GM12878 (cell line): ENCODE data around the gene LSM14A. TPM values are rescaled to one million over a fixed set of nuclear protein-coding genes. Genes with fewer than 3 reads are reported as not detected.

ENCODE experiments used
- ATAC-seq: fragments of 200-7000 bp; cut with Tn5 transposase; 3 replicates; pipeline ENCODE4 v1.9.1; 2020; ENCODE audit warnings: mild to moderate bottlenecking, moderate library complexity
- BruUV-seq: library from RNA; stranded (reverse); fragments of 400-500 nt; replicated peaks from 2 replicates; lab custom pipeline; 2021; lab: Mats Ljungman, UMichigan
- CTCF ChIA-PET: fragments of 300-600 bp; sonication (Branson Sonifier 250); formaldehyde crosslinking; extraction: SDS; loops from one replicate; lab custom pipeline; 2021; ENCODE audit warnings: inconsistent platforms; lab: Yijun Ruan, JAX
- POLR2A ChIA-PET: fragments of 350-600 bp; formaldehyde crosslinking; extraction: SDS; loops from one replicate; lab custom pipeline; 2021; ENCODE audit warnings: inconsistent platforms; lab: Charles Lee
- RAD21 ChIA-PET: fragments of 300-600 bp; sonication (Branson Sonifier 250); formaldehyde crosslinking; loops from one replicate; lab custom pipeline; 2023; ENCODE audit warnings: antibody characterized with exemption; ENCODE audit not compliant: unreplicated experiment; lab: Charles Lee
- SMC1A ChIA-PET: fragments of 300-600 bp; sonication (Branson Sonifier 250); formaldehyde crosslinking; loops from one replicate; lab custom pipeline; 2023; ENCODE audit not compliant: unreplicated experiment, uncharacterized antibody; lab: Charles Lee
- DNase-seq: peaks from one replicate; pipeline ENCODE4 v3.0.0-alpha.2; 2011; ENCODE audit warnings: low read depth, low spot score
- FAIRE-seq: peaks from 3 replicates; lab custom pipeline; 2011; peaks lifted over from hg19 to GRCh38; lab: Jason Lieb, UNC
- H2AFZ ChIP-seq: 2 replicates; pipeline ENCODE4 v1.6.0; 2011; ENCODE audit warnings: low read depth, low read length, control low read depth; ENCODE audit not compliant: control insufficient read depth
- H3K27ac ChIP-seq: 2 replicates; pipeline ENCODE4 v1.5.1; 2011; ENCODE audit warnings: control low read depth; ENCODE audit not compliant: control insufficient read depth, insufficient read depth
- H3K27me3 ChIP-seq, 2 experiments: replicated peaks in 1 of 2; 2 replicates each; pipeline versions ENCODE4 v1.6.0 to v1.6.1; 2011; ENCODE audit warnings: low read length in 1 of 2; ENCODE audit not compliant: control insufficient read depth in 2 of 2, insufficient read depth in 2 of 2
- H3K36me3 ChIP-seq, 2 experiments: 2 replicates each; pipeline ENCODE4 v1.5.1; 2011; ENCODE audit warnings: low read length in 1 of 2; ENCODE audit not compliant: control insufficient read depth in 2 of 2, insufficient read depth in 2 of 2
- H3K4me1 ChIP-seq: 2 replicates; pipeline ENCODE4 v1.6.1; 2011; ENCODE audit warnings: mild to moderate bottlenecking, low read length, moderate library complexity, mixed read lengths; ENCODE audit not compliant: control insufficient read depth, insufficient read depth
- H3K4me2 ChIP-seq: 2 replicates; pipeline ENCODE4 v1.6.0; 2011; ENCODE audit warnings: control low read depth; ENCODE audit not compliant: control insufficient read depth, insufficient read depth
- H3K4me3 ChIP-seq: fragments of 200-600 bp; sonication (generic); 2 replicates; pipeline ENCODE4 v1.5.1; 2016
- H3K79me2 ChIP-seq: 2 replicates; pipeline ENCODE4 v1.6.0; 2011; ENCODE audit warnings: low read length; ENCODE audit not compliant: control insufficient read depth, insufficient read depth
- H3K9ac ChIP-seq: 2 replicates; pipeline ENCODE4 v1.8.0; 2011; ENCODE audit warnings: low read length, control low read depth, mixed read lengths; ENCODE audit not compliant: control insufficient read depth, insufficient read depth
- H3K9me3 ChIP-seq: replicated peaks from 3 replicates; pipeline ENCODE4 v1.5.1; 2011; ENCODE audit warnings: mild to moderate bottlenecking, low read length; ENCODE audit not compliant: control insufficient read depth, insufficient read depth
- H4K20me1 ChIP-seq: 2 replicates; pipeline ENCODE4 v1.6.0; 2011; ENCODE audit not compliant: control insufficient read depth, insufficient read depth
- CHD2 ChIP-seq: IDR thresholded peaks from 2 replicates; pipeline ENCODE4 v1.6.1; 2011; ENCODE audit warnings: low read depth, low read length, improper control_type of control experiment, borderline replicate concordance
- CREM ChIP-seq: IDR thresholded peaks from 2 replicates; pipeline ENCODE4 v1.6.1; 2014; ENCODE audit warnings: antibody characterized with exemption, low read depth
- DPF2 ChIP-seq: fragments of 450-650 bp; IDR thresholded peaks from 2 replicates; pipeline ENCODE4 v1.6.1; 2017; ENCODE audit warnings: mild to moderate bottlenecking
- IRF4 ChIP-seq: IDR thresholded peaks from 2 replicates; pipeline ENCODE4 v1.6.1; 2011; ENCODE audit warnings: low read depth, low read length
- NRF1 ChIP-seq: conservative IDR thresholded peaks from 2 replicates; pipeline ENCODE4 v1.6.1; 2011; ENCODE audit warnings: mild to moderate bottlenecking, low read depth, low read length, improper control_type of control experiment
- RAD21 ChIP-seq: IDR thresholded peaks from 2 replicates; pipeline ENCODE4 v1.6.1; 2011; ENCODE audit warnings: mild to moderate bottlenecking, low read depth, low read length, moderate library complexity; ENCODE audit not compliant: insufficient read depth
- RBBP5 ChIP-seq: fragments of 200-600 bp; sonication (generic); conservative IDR thresholded peaks from 2 replicates; pipeline ENCODE4 v1.6.1; 2016
- RFX5 ChIP-seq: IDR thresholded peaks from 2 replicates; pipeline ENCODE4 v1.6.1; 2011; ENCODE audit warnings: low read depth, low read length, improper control_type of control experiment
- RUNX3 ChIP-seq: IDR thresholded peaks from 2 replicates; pipeline ENCODE4 v1.6.1; 2012; ENCODE audit warnings: low read length, inconsistent platforms
- SIN3A ChIP-seq: IDR thresholded peaks from 2 replicates; pipeline ENCODE4 v1.6.1; 2012; ENCODE audit warnings: low read depth, low read length, improper control_type of control experiment
- ZSCAN29 ChIP-seq: fragments of 450-650 bp; IDR thresholded peaks from 2 replicates; pipeline ENCODE4 v1.6.1; 2017; ENCODE audit warnings: mild to moderate bottlenecking, moderate library complexity
- WGBS: methylation state at CpG from one replicate; pipeline ENCODE4 v1.1.6; 2016; ENCODE audit warnings: low lambda C conversion rate; ENCODE audit not compliant: insufficient replicate concordance, insufficient coverage; ENCODE audit errors: missing lambda C conversion rate; 5-methylcytosine and 5-hydroxymethylcytosine counted together
- in situ Hi-C: fragments of 300-500 bp; cut with MboI; formaldehyde crosslinking; loops from 9 replicates; pipeline ENCODE4 v1.14.3; 2018; ENCODE audit warnings: mixed read lengths
- intact Hi-C: fragments of 100-400 bp; cut with micrococcal nuclease; formaldehyde crosslinking; loops from one replicate; pipeline ENCODE4 v1.14.2; 2022; ENCODE audit not compliant: unreplicated experiment
- polyA plus RNA-seq, 11 experiments: library from polyadenylated mRNA; depleted of rRNA in 4 of 11; unstranded in 6 of 11; stranded (reverse) in 5 of 11; fragments of >200 nt; fragmentation: Nextera tagmentation in 4 of 11; fragmentation: Illumina TruSeq in 1 of 11; extraction: Ambion mirVana in 4 of 11; extraction: Trizol in 1 of 11; gene quantifications; 1 replicate in 1 of 11; 2 replicates in 10 of 11; pipeline versions ENCODE4 v1.2.1 to v1.2.3, GENCODE V29; 2011 to 2016; ENCODE audit warnings: inconsistent platforms in 2 of 11, missing spikeins in 2 of 11, low read depth in 1 of 11
- total RNA-seq, 4 experiments: library from RNA; depleted of rRNA in 3 of 4; stranded (reverse); fragments of >200 nt in 3 of 4; fragmentation: Illumina TruSeq in 1 of 4; extraction: Trizol in 1 of 4; gene quantifications; 2 replicates each; pipeline versions ENCODE4 v1.2.1 to v1.2.3, GENCODE V29; 2013 to 2021
- TF ChIP-seq, protein P1 (sequence below): fragments of 450-650 bp; formaldehyde crosslinking; IDR thresholded peaks from 2 replicates; pipeline ENCODE4 v1.5.0; 2022; ENCODE audit warnings: mild to moderate bottlenecking, missing genetic modification characterization
- TF ChIP-seq, protein P2 (sequence below): fragments of 450-650 bp; IDR thresholded peaks from 2 replicates; pipeline ENCODE4 v1.6.1; 2018; ENCODE audit warnings: mild to moderate bottlenecking, low read depth, moderate library complexity; ENCODE audit not compliant: partially characterized antibody

LSM14A gene
- total and polyA plus RNA-seq, 10 of the 15 experiments (the other 5 are each of a cell fraction or from before 2014, with no cell fraction given): 21.9 to 193 (median 89.4) TPM

DNA sequence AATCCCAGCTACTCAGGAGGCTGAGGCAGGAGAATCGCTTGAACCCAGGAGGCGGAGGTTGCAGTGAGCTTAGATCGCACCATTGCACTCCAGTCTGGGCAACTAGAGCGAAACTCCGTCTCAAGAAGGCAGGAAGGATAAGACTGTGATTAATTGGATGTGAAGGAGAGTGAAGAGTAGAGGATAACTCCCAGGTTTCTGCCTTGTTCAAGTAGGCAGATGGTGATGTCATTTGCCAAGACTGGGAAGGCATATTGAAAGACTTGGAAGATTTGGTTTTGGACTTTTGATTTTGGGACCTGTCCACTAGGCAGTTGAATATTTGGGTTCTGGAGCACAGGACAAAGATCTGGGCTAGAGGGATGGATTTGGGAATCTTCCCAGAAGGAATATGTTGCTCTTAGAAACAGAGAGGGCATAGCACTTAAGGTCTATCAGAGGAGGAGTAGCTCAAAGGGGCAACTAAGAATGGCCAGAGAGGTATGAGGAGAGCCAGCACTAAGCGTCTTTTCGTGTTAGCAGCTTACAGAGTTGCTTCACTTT, 102.1 kb downstream of the LSM14A start:
- WGBS: 97% methylated on average over 7 of the region's 7 CpGs
- POLR2A ChIA-PET: no interaction called here
- BruUV-seq: no TSS peak

More for the DNA sequence above, 102.1 kb downstream of the LSM14A start:
- no peaks in the 10 kb centered on the region for H3K27me3 ChIP-seq
- TF ChIP-seq, protein P1, sequence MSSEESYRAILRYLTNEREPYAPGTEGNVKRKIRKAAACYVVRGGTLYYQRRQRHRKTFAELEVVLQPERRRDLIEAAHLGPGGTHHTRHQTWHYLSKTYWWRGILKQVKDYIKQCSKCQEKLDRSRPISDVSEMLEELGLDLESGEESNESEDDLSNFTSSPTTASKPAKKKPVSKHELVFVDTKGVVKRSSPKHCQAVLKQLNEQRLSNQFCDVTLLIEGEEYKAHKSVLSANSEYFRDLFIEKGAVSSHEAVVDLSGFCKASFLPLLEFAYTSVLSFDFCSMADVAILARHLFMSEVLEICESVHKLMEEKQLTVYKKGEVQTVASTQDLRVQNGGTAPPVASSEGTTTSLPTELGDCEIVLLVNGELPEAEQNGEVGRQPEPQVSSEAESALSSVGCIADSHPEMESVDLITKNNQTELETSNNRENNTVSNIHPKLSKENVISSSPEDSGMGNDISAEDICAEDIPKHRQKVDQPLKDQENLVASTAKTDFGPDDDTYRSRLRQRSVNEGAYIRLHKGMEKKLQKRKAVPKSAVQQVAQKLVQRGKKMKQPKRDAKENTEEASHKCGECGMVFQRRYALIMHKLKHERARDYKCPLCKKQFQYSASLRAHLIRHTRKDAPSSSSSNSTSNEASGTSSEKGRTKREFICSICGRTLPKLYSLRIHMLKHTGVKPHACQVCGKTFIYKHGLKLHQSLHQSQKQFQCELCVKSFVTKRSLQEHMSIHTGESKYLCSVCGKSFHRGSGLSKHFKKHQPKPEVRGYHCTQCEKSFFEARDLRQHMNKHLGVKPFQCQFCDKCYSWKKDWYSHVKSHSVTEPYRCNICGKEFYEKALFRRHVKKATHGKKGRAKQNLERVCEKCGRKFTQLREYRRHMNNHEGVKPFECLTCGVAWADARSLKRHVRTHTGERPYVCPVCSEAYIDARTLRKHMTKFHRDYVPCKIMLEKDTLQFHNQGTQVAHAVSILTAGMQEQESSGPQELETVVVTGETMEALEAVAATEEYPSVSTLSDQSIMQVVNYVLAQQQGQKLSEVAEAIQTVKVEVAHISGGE: no peak
- no peak for TF ChIP-seq NRF1
- no peak for TF ChIP-seq CREM
- TF ChIP-seq RUNX3: no peak
- no peak for TF ChIP-seq SIN3A
- TF ChIP-seq ZSCAN29: no peak
- no peak for TF ChIP-seq IRF4
- no peak for TF ChIP-seq DPF2
- TF ChIP-seq RFX5: no peak
- TF ChIP-seq RBBP5: no peak
- TF ChIP-seq, protein P2, sequence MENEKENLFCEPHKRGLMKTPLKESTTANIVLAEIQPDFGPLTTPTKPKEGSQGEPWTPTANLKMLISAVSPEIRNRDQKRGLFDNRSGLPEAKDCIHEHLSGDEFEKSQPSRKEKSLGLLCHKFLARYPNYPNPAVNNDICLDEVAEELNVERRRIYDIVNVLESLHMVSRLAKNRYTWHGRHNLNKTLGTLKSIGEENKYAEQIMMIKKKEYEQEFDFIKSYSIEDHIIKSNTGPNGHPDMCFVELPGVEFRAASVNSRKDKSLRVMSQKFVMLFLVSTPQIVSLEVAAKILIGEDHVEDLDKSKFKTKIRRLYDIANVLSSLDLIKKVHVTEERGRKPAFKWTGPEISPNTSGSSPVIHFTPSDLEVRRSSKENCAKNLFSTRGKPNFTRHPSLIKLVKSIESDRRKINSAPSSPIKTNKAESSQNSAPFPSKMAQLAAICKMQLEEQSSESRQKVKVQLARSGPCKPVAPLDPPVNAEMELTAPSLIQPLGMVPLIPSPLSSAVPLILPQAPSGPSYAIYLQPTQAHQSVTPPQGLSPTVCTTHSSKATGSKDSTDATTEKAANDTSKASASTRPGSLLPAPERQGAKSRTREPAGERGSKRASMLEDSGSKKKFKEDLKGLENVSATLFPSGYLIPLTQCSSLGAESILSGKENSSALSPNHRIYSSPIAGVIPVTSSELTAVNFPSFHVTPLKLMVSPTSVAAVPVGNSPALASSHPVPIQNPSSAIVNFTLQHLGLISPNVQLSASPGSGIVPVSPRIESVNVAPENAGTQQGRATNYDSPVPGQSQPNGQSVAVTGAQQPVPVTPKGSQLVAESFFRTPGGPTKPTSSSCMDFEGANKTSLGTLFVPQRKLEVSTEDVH: no peak
- TF ChIP-seq CHD2: no peak
- no peak for TF ChIP-seq RAD21
- peaks cover 9% of the 10 kb centered on the region for H3K79me2 ChIP-seq
- FAIRE-seq (no peak), DNase-seq (no peak), ATAC-seq (no peak)
- no peak overlapping the region for H3K9ac ChIP-seq
- ChIA-PET CTCF (no interaction called here), RAD21 (no interaction called here), SMC1A (interaction anchor here (1.6 kb wide), 2 partner anchors 9 to 14 kb away, joined by 4 read pairs; no protein-coding TSS in a partner anchor)
- no peak overlapping the region for H3K4me3 ChIP-seq
- H4K20me1 ChIP-seq: no peaks in the 10 kb centered on the region
- no peak overlapping the region for H3K4me2 ChIP-seq
- H2AFZ ChIP-seq: no peak overlapping the region
- H3K4me1 ChIP-seq: peaks cover 19% of the 10 kb centered on the region
- in situ Hi-C loops: no loop called here
- no peaks in the 10 kb centered on the region for H3K9me3 ChIP-seq
- intact Hi-C loops: no loop called here
- no peak overlapping the region for H3K27ac ChIP-seq
- H3K36me3 ChIP-seq: no peaks in the 10 kb centered on the region
